GM19397 (cell line): Measurements from ENCODE around the gene XXYLT1.

Experiments used
- ATAC-seq: cut with Tn5 transposase; IDR thresholded peaks from one replicate; pipeline ENCODE4 v1.9.1; 2021; ENCODE audit warnings: mild to moderate bottlenecking, moderate library complexity; ENCODE audit not compliant: unreplicated experiment

Gene XXYLT1

DNA sequence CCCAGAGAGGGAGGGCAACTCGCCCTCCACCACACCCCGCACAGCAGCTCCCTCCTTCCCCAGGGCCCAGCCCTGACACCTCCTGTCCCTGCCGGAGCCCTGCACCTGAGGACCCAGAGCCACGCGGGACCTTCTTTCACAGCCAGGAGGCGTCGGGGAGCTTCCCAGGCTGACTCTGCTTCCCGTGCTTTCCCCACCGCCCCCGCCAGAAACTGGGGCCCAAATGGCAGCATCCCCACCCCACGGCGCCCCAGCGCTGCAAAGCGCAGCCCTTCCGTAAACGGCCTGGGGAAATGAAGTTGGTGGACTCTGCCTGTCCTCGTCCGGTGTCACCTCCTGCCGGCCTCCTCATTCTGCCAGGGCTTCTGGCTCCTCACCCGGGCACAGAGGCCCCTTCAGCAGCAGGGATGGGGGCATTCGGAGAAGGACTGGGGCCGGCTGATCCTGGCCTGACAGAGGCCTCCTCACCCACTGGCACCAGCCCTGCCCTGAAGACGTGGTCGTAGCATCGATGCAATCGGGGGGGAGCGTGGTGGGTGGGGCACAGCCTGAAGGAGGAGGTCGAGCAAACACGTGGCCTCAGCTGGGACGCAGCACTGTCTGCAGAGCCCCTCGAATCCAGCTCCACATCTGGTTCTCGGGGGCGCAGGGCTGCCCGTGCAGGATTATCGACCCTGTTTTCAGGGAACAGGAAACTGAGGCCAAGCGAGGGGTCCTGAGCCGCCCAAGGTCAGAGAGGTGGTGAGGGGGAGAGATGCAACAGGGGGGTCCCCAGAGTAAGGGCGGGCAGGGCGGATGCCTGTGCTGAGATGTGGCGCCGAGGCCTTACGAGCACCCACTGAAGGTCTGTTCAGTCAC lies 235.4 kb downstream of the XXYLT1 start:
- ATAC-seq, result no peak

DNA sequence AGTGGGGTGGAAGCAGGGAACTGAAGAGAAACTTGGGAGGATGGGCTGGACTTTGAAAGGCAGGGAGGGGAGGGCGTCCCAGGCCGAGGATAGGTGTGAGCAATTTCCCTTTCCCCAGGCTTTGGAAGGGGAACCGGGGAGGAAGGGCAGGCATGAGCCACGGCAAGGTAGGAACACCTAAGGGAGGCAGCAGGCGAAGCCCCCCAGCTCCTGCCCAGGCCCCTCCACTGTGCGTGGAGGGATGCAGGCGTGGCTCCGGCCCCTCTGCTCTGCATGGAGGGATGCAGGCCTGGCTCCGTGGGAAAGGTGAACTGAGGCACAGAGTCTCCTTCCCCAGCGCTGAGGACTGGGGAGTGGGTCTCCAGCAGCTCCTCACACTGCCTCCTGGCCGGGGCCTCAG lies 236.4 kb downstream of the XXYLT1 start:
- ATAC-seq, result no peak

DNA sequence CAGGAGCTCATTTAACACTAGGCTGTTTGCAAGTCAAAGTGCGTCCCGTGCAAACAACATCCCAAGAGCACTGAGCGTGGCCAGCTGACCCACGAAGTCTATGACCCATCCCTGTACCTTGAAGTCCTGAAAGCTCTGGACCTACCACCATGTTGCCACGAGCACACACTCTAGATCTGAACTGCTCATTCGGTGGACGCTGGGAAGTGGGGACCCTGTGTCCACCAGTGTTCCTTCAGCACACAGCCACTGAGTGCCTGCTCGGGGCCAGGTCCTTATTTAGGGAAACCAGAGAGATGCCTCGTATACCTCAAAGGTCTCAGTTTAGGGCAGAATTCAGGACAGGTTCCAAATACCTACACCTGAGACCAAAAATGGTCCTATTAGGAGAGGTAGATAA lies 236.9 kb downstream of the XXYLT1 start:
- ATAC-seq, result no peak

DNA sequence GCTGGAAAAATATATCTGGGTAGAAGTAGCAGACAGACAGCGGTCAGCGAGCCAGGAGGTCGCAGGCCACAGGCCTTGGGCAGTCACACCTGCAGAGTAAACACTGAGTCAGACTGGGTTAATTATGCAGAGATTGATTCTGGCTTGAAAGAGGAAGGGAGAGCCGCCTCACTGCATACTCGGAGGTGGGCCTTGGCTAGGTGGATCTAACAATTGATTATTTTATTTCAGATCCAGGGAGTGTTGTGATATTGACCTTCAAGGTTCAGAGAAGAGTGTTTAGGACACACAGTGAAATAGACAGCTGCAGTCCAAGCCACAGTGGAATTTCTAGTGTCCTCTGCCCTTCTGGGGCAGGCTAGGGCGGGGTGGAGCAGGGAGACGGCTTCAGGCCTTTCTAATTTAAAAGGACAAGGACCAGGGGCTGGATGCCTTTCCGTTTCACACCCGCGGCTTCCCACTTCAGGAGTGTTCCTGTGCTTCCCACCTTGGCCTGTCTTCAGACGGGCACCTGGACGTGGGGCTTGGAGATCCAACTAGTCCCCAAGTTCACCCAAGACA lies 237.3 kb downstream of the XXYLT1 start:
- no peak for ATAC-seq

DNA sequence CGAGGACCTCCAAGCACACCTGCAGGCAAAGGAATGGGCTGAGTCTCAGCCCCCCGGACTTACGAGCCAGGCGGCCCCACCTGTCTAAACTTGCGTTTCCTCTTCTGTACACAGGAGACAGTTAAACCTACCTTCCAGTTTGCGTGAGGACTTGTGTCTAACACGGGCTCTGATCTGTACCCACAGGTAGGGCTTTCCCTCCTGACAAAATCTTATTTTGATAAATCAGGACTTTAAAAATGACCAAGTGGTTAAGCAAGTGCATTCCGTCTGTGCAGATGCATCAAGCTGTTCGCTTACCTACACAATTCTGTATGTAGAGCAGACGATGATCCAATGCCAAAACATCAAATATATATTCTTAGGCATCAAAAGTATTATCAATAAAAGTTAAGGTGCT lies 238.0 kb downstream of the XXYLT1 start:
- ATAC-seq, result no peak

DNA sequence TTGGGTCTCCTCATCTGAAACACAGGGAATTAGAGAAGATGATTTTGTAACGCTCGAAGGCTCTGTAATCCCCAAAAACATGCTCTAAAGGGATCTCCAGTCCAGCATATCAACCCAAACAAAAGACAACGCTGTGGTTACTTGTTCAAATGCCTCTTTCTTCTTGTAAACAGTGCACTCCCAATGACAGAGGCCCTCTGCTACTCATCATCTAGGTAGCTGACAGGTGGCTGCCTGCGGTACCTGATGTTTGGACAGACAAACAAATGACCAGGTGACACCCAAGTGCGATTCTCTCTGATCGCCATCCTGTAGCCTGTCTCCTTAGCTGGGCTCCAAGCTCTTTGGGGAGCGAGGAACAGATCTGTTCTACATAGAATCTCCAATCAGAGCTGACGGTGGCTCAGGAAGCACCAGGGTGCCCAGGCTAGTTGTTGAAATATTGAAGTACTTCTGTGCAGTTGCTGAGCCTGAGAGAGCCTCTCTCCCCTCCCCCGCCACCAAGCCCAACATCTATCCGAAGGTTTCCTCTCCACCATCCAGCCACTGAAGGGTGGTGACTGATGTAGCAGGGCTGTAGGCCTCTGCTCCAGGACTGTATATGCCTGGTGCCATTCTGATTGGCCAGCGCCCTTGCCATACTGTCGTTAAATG lies 238.7 kb downstream of the XXYLT1 start:
- ATAC-seq, result no peak

DNA sequence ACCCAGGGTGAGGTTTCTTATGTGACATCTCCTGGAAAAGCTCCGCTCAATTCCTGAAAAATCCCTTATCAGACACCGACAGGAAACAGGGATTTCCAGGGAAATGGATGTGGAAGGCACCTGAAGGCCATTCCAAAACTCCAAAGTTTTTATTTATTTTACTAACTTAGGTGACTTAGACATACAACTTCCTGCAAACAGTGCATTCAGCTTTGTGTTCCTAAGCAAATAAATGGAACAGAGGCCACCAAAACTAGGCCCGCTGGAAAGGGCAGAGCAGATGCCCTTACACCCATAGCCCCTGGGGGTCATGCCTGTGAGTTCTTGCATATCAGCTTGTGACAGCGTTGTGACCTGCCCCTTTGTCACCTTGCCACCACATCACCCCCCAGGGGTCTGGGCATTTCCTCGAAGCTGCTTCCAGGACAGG lies 239.4 kb downstream of the XXYLT1 start:
- ATAC-seq, result no peak

DNA sequence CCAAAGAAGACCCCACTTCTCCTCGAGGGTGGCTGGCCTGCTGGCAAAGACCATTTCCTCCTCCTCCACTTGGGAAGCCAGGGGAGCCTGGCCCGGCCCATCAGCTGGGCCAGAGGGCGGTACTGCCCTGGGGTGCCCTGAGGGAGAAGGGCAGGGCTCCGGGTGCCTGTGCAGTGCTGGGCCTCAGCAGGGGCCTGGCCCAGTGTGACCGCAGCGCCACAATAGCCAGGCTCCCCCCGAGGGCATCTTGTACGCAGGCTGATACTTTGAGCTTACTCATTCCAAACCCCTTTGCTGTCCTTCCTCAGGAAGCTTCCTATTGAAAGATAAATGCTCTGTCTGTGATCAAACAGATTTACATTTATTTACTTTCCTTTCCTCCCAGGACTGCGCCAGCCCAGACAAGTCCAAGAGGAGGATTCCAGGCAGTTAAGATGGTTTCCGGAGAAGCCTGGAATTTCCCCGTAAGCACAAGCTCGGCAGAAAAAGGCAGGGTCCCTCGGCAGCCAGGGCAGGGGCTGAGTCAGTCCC lies 240.1 kb downstream of the XXYLT1 start:
- no peak for ATAC-seq

DNA sequence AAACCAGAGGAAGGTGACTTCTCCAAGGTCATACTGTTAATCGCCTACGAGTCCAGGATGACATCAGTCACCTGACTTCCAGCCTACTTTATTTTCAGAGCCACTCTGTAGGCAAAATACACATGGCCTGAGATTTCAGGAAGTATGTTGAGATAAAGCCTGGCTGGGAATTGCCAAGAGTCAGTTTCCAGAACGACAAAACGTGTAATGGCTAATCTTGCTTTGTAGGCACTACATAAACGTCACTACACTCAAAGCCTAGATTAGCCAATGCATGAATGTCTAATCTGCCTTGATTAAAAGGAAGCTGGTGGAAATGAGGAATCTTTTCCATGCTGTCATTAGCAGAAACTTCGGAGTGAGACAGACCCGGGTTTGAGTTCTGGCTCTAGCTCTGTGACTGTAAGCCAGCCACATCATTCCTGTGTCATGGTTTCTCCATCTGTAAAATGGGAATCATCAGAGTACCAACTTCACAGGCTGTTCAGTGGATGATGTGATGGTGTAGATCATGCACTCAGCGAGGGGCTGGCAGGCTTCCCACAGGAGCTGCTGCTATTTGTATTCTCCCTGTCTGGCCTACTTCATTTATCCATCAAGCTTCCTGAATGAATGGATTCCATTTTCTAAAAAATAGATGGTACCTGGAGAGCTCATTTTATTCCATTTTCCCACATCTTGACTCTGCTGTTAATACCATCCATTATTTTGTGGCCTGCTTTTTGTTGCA lies 241.9 kb downstream of the XXYLT1 start:
- ATAC-seq, result no peak

DNA sequence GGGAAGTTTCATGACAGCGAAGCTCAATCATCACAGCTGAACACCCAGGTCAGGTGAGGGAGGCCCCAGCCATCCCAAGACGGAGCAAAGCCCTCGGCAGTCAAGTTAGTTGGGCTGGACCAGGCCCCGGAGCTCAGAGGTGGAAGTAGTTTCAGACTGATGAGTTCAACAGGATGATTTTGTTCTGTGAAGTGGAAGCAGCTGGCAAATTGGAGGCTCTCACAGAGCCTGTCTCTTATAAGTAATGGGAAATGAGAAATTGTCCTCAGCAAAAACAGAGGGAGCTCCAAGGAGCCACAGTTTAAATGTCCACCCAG lies 245.1 kb downstream of the XXYLT1 start:
- ATAC-seq, result no peak

DNA sequence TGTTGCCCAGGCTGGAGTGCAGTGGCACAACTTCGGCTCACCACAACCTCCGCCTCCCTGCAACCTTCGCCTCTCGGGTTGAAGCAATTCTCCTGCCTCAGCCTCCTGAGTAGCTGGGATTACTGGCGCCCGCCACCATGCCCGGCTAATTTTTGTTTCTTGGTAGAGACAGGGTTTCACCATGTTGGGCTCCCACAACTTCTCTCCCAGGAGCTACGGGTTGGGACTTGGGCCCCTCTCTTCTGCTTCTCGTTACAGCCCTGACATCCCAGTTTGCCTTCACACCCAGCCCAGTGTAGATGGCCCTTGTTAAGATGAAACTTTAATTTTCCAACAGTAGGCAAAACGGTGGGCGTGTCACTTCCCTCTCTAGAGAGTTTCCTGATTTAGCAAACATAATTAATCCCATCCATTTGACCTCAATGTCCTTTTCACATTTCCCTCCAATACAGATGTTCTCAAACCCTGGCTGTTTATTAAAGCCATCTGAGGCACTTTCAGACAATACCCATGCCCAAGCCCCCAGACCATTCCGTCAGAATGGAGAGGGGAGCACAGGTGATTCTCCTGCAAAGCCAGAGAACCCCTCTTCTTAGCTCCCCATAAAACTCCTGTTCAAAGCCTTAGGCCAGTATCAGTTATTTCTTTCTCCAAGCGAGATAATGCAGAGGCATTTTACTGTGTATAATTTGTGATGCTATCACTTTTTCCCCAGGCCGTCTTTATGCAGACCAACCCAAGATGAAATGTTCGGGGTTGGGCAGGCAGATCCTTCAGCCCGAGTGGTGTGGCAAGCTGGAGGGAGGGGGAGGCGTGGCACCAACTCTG lies 245.7 kb downstream of the XXYLT1 start:
- ATAC-seq, result no peak

DNA sequence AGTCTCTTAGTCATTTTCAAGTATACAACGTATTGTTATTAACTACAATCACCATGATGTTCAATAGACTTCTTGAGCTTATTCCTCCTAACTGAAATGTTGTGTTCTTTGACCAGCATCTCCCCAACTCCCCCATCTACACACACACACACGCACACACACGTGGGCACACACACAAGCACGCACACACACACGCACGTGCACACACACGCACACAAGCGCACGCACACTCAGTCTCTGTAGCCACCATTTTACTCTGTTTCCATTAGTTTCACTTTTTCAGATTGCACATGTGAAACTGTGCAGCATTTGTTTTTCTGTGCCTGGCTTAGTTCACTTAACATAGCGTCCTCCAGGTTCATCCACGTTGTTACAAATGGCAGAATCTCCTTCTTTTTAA lies 247.0 kb downstream of the XXYLT1 start:
- no peak for ATAC-seq

DNA sequence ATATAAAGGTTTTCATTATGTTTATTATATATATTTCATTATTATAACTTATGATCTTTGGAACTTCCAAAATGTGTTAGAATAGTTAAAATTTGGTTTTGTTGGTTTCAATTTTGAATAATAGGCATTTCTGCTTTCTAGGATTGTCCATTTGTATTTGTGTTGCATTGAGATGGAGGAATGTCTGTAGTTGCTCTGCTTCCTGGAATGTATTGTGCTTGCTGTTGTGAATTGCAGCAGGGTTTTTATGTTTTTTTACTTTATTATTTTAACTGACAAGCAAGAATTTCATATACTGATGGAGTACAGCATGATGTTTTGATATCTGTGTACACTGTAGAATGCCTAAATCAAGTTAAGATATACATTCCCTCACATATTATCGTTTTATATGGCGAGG lies 247.4 kb downstream of the XXYLT1 start:
- ATAC-seq, result no peak

DNA sequence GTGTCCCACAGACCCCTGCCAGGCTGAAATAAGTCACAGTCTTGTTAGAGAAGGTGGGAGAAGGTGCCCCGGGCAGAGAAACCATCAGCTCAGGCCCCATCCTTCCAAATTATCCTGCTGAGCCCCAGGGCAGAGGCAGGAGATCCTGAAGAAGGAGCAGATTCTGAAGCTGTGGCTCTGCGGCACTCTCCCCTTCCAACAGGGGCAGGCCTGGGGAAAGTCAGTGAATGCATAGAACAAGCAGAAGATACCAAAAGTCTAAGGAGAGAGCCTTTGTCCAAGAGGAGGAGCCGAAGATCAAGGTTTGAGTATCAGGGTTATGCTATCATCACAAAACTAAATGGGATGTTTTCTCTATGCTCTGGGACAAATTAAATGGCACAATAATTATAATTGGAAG lies 249.3 kb downstream of the XXYLT1 start:
- ATAC-seq, result no peak

DNA sequence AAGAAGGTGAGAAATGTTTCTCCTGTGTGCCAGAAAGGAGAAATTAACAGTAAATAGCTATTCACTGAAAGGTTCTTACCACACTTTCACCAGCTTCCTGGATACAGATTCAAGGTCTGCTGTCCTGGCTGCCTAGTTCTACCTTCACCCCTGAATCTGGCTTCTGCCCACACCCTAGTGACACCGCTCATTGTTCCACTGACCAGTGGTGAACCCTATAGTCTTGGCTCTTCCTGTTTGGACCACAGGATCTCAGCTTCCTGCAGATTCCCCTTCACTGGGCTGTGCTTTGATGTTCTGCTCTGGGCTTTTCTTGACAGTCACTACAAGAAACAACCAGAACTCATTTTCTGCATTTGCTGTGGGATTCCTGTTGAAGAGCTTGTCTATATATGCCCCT lies 250.0 kb downstream of the XXYLT1 start:
- no peak for ATAC-seq

DNA sequence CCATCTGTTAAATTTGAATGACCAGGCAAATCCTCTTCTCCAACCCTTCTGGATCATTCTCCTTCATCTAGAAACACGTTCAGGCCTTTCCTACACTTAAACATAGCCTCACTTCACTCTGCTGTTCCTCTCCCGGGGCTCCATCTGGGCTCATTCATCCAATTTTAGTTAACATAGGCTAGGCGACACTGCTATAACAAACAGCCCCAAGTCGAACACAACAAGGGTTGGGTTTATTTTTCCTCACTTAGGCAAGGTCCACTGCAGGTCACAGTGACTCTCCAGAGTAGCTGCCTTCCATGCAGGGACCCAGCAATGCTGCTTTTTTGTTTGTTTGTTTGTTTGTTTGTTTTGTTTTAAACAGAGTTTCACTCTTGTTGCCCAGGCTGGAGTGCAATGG lies 250.8 kb downstream of the XXYLT1 start:
- ATAC-seq, result no peak

DNA sequence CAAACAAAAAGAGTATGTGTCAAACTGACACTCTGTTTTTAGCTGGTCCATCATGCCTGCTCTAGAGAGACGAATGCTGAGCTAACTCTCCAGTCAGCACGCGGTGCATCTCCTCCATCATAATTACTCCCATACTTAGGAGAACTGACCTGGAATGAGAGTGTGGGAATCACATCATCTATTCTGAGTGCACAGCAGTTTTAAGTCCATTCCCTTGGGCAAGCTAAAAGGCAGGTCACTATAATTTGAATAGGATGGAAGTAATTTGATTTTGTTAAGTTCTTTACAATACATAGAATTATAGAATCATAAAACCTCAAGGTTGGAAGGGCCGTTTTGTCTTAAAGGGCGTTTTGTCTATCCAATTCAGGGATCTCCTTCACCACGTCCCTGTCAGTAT lies 251.6 kb downstream of the XXYLT1 start:
- no peak for ATAC-seq
